Measurements from ENCODE around the gene PTPRN2. TPM values are rescaled to one million over a fixed set of nuclear protein-coding genes. Genes with fewer than 3 reads are reported as not detected.
"Not testable (repeated sequence)": the region's sequence is repeated elsewhere in the genome, so short reads cannot be mapped to it uniquely, and the experiment has no call there.

PTPRN2 gene
- polyA plus RNA-seq, 3 donors: 6.8 to 7.9 (median 7.2) TPM

DNA sequence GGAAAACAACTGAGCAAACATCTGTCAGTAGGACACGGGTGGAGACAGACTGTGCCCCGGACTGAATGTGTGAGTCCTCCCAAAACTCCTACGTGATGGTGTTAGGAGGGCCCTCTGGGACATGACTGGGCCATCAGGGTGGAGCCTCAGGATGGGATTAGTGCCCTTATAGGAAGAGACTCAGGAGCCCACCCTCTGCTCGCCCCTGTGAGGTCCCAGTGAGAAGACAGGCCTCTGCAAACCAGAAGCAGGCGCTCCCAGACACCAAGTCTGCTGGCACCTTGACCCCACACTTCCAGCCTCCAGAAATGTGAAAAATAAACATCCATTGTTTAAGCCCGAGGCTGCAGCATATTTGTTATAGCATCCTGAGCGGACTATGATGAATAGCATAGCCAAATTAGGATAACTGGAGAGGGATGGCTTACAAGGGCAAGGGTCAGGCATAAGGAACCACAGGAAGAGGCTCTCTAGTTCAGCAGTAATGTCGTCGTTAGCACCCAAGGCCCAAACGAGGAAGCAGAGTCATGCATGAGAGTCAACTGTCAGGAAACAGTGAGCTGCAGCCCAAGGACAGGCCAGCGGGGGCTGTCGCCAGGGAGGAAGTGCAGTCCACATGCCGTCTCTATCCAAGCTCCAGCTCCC lies 50.6 kb downstream of the PTPRN2 start:
- no peak for DNase-seq (ENCODE audit: low read depth in 3 of 3, low spot score in 2 of 3)

DNA sequence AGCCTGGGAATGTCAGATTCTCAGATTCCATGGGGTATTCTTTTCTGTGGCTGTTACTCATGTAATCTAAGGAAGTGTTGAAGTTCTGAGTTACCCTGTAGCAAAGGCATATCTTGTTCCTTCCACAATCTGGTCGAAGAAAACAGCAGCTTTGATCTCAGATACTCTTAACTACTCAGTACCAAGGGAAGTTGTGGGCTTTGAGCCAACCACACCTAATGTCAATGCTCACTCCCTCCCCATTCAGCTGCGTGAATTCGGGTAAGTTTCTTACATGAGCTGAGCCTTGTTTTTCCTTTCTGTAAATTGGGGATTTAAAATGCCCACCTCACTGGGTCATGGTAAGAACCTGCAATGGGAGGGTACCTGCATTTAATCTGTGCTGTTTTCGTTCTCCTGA lies 52.5 kb downstream of the PTPRN2 start:
- no peak for DNase-seq (ENCODE audit: low read depth in 3 of 3, low spot score in 2 of 3)

DNA sequence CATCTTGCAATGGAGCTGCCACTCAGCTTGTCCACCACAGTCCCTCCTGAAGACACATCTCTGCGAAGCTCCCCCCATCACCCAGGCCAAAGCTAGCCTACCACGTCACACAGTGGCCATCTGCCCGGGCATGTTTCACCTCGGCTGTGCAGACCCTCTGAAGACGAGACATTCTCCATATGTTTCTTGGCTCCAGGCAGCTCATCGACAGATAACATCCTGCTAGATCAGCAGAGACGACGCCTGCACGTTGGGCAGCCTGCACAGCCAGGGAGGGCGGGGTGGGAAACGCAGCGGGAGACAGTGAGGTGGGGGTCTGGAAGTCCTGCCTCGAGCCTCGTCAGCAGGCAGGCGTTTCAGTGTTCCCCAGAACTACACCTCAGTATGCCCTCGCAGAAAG lies 53.0 kb downstream of the PTPRN2 start:
- DNase-seq (ENCODE audit: low read depth in 3 of 3, low spot score in 2 of 3): no peak

DNA sequence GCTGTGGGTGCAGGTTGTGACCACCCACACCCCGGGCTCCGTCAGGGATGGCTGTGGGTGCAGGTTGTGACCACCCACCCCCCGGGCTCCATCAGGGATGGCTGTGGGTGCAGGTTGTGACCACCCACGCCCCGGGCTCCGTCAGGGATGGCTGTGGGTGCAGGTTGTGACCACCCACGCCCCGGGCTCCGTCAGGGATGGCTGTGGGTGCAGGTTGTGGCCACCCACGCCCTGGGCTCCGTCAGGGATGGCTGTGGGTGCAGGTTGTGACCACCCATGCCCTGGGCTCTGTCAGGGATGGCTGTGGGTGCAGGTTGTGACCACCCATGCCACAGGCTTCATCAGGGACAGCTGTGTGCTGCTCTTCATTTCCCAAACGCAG lies 53.5 kb downstream of the PTPRN2 start:
- DNase-seq (ENCODE audit: low read depth in 3 of 3, low spot score in 2 of 3): not testable (repeated sequence)

DNA sequence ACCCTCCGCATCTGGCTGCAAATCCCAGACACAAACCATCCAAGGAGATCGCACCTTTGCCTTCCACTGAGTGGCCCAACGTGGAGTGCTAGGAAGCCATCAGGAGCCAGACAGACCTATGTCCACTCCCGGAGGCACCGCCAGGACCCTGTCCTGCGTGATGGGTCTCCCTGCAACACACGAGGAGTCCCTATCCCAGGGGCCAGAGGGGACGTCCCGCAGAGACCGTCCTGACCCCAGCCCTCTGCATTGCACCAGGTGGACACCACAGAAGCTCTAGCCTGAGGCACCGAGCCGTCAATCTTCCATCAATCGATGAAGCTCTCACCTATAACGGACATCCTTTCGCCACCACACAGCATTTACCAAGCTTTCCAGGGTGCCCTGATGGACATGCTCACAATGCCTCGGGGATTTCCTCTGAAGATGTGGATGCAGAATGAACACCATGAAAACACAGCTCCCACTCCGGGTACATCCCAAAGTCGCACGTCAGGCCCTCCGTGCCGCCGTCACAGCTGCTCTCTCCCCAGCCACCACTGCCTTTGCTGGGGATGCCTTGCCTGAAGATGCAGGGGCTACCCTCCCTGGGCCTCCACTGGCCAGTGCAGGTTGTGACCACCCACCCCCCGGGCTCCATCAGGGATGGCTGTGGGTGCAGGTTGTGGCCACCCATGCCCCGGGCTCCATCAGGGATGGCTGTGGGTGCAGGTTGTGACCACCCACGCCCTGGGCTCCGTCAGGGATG lies 54.1 kb downstream of the PTPRN2 start:
- DNase-seq (ENCODE audit: low read depth in 3 of 3, low spot score in 2 of 3): no peak

DNA sequence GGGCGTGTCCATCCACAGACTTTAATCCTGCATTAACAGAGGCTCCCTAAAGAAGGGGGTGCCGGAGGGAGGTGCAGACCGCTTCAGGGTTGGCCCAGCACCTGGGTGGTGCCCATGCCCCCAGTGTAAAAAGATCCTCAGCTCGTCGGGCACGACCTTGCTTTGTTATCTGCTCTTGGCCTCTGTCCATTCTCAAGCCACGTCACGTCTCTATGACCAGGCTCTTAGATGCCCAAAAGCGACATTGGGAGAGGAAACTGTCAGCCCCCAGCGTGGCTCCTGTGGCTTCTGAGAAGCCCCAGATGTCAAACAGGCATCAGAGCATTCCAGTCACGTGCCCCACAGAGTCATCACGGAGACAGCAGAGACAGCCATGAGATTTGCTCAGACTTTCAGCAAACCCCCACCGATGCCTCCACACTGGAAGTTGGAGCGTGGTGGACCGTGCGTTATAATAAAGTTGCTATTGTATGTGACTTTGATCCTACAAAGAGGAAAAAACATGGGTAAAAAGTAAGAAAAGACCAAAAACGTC lies 55.5 kb downstream of the PTPRN2 start:
- no peak for DNase-seq (ENCODE audit: low read depth in 3 of 3, low spot score in 2 of 3)

DNA sequence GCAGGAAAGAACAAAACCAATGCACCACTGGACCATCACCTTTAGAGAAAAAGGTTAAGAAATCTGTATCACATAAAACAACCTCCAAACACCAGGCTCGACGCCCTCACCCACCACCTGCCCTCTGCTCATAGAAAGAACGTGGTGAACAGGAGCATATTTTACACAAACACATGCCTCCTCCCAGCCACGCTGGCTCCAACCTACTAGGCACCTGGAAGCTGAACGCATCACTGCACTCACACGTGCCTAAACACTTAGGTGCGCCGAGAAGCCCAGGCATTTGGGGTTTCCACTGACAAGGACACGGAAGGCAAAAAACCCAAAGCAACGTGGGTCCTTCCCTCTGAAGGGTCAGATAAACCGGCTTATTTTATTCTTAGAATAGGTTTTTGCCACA lies 56.0 kb downstream of the PTPRN2 start:
- no peak for DNase-seq (ENCODE audit: low read depth in 3 of 3, low spot score in 2 of 3)

DNA sequence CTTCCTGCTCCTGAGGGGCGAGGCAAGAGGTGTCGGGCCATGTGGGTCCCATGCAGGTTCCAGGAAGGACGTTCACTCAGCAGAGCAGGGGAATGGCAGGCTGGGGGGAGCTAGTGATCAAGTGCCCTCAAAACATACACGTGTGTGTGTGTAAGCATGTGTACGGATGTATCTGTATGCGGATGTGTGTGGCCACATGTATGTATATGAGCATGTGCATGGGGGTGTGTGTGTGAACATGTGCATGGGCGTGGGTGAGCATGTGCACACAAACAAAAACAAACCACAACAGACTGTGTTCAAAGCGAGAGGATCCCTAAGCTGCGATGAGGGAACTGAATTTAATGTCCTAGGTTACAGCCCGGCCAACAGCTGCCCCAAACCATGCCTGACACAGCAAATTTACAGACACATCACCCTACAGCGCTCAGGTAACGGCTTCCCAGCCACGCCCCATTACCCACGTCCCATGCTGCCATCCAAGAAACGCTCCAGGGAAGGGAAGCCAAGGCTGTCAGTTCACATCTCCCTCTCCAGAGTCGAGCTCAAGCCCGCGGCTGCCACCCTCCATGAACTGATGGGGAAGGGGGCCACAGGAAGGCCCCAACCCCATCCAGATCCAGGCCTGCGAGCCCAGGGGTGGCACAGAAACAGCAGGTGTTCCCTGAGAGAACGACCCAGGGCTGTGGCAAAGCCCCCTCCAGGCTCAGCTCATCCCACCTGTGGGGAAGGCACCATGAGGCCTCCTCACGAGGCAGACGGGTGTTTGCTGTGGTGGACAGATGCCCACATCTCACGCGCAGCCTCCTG lies 56.6 kb downstream of the PTPRN2 start:
- DNase-seq (ENCODE audit: low read depth in 3 of 3, low spot score in 2 of 3): peak in 1 of 3 donors; percentile 19

DNA sequence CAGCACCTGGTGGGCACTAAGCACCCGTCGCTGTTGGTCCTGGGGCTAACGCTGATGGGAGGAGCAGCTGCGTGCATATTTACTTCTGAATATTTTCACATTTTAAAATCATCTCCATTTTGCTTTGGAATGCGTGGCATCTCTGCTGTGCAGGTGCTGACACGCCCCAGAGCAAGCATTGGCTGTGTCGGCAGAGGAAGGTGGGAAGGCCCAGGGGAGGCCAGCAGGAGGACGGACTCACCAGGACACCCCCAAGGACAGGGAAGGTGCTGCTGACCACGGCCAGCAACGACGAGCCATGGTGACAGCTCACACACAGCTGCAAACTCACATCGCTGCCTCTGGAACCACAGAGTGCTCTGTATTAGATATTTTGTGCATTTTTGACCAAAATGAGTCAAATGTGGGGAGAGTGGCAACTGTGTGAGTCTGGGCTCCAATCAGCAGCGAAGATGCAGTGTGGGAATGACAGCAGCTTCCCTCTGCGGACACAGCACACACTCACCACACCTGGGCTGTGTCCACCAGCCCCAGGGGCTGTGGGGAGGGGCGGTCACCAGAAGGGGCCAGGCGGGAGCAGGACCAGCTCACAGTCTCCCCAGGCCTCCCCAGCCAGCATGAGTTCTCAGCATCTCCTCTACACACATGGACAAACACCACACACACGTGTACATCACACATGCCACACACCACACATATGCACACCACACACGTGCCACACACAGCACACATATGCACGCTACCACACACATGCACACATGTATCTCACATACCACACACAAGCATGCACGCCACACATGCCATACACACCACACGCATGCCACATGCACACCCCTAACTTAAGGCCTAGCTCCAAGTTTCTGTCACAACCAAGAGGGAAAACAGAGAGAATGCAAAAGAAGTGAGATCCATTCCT lies 58.2 kb downstream of the PTPRN2 start:
- DNase-seq (ENCODE audit: low read depth in 3 of 3, low spot score in 2 of 3): no peak

DNA sequence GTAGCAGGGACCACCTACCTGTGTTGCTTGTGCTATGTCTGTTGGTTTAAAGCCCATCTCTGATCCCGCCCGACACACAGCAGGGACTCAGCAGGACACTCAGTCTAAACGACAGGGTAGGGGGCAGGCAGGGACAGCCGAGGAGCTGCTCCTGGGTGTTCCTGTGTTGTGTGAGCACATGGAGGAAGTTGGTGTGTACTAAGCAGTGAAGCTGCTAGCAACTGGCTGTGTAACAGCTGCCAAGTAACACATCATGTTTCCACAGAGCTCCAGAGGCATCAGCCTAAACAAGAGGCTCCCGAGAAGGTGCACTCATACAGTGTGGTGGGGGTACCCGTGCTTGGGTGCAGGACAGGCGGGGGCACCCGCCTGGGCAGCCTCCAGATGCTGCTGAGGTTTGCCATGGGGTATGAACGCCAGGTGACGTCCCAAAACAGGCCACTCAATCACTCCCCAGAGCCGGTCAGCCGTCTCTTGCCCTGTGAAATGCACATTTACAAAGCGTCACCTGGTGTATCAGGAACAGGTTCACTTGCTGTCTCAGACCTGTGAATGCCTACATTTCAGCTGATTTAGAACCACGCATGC lies 59.6 kb downstream of the PTPRN2 start:
- no peak for DNase-seq (ENCODE audit: low read depth in 3 of 3, low spot score in 2 of 3)

DNA sequence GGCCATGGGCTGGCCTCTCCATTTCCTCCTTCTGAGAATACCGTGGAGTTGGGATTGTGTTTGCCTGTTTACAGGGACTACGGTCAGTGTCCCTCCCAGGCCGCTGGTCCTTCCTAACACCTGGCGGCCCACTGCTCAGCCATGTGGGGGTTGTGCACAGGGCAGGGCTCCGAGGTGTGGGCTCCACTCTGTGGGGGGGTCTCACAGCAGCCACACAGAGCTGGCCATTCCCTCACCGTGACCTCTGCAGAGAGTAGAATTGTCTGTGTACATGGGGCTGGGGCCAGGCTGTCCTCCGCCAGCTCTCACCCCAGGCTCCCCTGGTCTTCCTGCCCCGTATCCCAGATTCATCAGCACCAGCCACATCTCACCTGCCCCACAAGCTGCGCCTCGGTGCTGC lies 60.1 kb downstream of the PTPRN2 start:
- no peak for DNase-seq (ENCODE audit: low read depth in 3 of 3, low spot score in 2 of 3)

DNA sequence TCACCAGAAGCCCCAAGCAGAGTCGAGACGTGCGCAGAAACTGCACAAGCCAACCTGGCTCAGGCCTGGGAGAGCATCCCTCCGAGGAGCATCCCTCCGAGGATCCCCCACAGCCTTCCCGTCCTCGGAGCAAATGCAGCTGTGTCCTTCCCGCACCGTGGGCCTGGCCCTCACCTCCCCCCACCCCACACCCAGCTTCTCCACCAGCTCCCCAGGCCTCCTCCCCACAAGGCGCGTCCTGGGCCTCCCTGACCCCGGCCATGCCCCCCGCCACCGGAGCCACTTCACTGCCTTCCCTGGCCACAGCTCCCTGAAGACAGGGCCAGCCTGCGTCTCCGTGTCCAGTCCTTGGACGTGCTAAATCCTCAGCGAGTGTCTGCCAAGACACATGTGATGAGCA lies 60.6 kb downstream of the PTPRN2 start:
- DNase-seq (ENCODE audit: low read depth in 3 of 3, low spot score in 2 of 3): no peak

DNA sequence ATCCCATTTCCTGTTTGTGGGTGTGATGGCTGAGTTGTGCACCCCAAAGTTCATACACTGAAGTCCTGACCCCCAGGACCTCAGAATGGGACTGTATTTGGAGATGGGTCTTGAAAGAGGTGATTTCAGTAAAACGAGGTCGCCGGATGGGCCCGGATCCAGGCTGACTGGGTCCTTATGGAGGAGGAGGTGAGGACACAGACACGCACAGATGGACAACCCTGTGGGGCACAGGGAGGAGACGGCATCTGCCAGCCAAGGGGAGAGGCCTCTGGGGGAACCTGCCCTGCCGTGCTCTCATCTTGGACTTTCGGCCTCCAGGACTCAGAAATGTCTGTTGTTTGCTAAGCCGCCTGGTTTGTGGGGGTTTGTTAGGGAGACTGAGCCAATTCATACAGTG lies 61.1 kb downstream of the PTPRN2 start:
- DNase-seq (ENCODE audit: low read depth in 3 of 3, low spot score in 2 of 3): no peak

DNA sequence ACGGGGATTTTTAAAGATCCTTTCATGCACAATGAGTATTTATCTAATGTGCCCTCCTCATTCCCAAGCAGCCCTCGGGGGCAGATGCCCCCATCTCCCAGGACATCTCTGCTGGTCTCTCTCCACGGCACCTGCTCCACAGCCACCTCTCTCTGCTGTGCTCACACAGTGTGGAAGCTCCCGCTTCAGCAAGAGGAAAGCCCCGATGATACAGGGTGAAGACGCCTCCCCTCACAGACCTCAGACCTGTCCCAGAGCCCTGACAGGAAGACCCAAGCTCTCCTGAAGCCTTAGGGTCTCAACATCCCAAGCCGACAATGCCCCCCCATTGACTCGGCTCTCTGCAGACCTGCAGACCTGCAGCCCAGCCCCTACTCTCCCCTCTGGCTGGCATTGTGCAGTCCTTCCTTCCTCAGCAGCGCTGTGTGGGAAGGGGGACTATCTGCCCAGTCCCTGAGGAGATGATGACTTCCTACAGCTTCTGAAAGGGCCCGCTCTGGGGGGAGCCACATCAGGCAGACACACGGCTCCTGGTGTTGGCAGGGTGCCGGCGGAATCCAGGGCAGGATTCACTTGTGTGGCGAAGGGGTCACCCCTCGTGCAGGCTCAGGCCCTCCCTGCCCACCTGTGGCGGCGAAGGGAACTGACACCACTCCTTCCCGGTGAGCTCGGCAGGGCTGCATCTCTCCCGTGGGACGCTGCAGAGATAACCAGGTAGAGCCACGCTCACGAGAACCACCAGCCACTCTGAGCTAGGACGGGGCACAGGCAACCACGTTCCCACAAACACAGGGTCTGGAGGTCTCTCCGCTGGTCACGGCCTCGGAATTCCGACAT lies 61.8 kb downstream of the PTPRN2 start:
- DNase-seq (ENCODE audit: low read depth in 3 of 3, low spot score in 2 of 3): no peak

DNA sequence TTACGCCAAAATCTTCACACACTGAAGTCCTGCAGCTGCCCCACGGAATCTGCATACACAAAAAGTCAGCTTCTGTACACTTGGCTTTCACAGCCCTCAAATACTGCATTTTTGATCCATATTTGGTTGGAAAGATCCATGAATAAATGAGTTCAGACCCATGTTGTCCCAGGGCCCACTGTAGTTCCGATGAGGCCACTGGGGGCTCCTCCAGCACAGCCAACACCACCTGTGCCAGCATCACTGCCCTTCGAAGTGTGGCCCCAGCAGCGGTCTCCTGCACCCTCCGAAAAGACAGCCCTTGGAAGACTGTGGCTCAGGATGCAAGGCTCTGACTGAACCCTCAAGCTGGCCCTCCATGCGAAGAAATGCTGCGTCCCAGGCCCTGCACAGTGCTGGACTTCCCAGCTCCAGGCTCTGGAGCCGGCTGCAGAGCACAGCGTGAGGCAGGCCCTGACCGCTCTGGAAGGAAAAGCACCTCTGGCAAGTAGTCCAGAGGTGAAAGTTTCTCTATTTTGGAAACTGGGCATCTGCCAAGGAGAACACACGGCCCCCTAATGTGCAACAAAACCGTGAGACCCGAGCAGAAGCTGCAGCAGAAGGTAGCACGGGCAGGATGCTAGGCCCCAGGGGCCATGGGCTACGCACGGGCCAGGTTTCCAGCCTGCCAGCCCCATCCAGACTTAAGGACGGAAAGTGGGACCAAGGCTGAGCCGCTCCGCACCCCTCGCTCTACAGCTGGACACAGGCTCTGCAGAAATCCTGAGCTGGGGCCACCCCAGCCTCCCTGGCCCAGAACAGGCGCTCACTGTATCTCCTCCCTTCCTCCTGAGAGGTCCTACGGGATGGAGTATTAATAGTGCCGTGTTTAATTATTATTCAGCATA lies 62.6 kb downstream of the PTPRN2 start:
- DNase-seq (ENCODE audit: low read depth in 3 of 3, low spot score in 2 of 3): no peak

DNA sequence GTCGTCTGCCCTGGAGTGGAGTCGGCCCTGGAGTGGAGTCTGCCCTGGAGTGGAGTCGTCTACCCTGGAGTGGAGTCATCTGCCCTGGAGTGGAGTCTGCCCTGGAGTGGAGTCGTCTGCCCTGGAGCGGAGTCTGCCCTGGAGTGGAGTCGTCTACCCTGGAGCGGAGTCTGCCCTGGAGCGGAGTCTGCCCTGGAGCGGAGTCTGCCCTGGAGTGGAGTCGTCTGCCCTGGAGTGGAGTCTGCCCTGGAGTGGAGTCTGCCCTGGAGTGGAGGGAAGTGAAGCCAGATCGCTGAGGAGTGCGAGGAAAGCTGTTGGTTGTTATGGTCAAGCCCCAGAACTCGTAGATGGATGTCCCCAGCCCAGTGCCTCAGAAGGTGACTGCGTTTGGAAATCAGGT lies 63.3 kb downstream of the PTPRN2 start:
- DNase-seq (ENCODE audit: low read depth in 3 of 3, low spot score in 2 of 3): not testable (repeated sequence)

DNA sequence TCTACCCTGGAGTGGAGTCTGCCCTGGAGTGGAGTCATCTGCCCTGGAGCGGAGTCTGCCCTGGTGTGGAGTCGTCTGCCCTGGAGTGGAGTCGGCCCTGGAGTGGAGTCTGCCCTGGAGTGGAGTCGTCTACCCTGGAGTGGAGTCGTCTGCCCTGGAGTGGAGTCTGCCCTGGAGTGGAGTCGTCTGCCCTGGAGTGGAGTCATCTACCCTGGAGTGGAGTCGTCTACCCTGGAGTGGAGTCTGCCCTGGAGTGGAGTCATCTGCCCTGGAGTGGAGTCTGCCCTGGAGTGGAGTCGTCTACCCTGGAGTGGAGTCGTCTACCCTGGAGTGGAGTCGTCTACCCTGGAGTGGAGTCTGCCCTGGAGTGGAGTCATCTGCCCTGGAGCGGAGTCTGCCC lies 63.7 kb downstream of the PTPRN2 start:
- not testable (repeated sequence) for DNase-seq (ENCODE audit: low read depth in 3 of 3, low spot score in 2 of 3)

All from right renal cortex interstitium (tissue), 3 donors.